ENCODE data around the gene SLC9A1.
"Not testable (repeated sequence)": the region's sequence is repeated elsewhere in the genome, so short reads cannot be mapped to it uniquely, and the experiment has no call there.

Gene SLC9A1

DNA sequence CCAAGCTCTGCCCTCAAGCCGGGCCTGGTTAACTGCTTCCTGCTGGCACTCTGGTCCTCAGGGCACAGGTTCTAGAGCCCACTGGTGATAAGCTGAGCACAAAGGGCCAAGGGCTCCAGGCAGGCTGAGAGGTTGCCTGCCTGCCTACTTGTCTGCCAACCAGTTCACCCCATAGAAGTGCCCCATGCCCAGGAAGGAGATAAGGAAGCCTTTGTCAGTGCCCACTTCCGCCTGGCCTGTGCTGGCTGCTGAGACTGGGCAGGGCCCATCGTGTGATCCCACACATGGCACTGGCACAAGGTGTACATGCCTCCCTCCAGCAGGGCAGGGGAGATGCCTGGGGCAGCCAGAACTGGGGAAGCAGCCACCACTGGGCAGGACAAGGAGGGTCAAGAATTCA is 24.1 kb downstream of the SLC9A1 start:
- no peak for DNase-seq

DNA sequence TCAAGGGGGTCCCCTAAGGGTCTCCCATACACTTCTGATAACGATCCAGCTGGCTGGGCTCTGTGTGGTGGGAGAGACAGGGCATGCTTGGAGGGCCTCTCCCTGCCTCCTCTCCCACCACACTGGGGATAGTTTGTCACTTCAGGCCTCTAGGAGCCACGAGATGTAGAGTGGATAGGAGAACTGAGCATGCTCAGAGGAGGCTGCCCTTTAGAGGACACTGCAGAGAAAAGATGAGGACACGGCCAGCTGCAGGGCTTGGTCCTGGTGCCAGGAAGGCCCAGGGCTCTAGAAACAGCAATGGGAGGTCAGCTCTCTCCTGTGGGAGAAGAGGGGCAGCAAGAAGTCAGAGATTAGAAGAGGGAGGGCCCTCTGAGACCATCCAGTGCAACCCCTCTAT is 25.7 kb downstream of the SLC9A1 start:
- no peak for DNase-seq

DNA sequence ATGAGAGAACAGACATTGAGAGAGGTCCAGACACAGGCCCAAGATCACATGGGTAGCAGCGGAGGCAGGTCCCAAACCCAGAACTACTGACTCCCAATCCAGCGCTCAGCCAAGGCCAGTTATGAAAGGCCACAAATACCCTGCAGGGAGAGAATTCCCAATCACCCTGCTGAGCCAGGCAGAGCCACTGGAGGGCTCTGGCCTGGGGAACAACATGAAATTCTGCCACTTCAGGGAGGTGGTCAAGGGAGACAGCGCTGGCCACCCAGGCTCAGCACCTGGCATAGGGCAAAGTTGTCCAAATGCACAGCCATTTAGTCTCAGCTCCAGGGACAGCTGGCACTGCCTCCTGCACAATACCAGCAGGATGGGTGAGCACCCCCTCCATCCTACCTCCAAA is 27.5 kb downstream of the SLC9A1 start:
- DNase-seq = no peak

DNA sequence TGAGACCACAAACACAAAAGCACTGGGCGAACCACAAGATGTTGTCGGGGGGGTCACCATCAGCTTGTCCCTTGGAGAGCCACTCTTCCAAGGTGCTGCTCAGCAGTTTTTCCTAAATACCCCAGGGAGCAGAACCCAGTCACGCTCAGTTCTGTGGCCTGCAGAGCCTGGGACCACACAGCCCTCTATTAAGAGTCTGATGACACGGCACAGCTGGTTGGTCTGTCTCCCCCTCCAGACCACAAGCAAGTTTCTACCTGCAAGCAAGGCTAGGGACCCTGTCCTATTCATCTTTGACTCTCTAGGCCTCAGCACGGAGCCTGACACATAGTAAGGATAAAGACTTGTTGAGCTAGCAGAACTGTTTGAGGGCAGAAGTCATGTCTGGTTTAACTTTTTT is 28.5 kb downstream of the SLC9A1 start:
- no peak for DNase-seq

DNA sequence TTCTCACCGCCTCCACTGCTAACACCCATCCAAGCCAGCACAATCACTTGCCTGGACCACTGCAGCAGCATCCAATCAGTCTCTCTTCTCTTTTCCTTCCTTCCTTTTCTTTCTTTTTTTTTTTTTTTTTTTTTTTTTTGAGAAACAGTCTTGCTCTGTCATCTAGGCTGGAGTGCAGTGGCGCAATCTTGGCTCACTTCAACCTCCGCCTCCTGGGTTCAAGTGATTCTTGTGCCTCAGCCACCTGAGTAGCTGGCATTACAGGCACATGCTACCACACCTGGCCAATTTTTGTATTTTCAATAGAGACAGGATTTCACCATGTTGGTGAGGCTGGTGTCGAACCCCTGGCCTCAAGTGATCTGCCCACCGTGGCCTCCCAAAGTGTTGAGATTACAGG is 29.8 kb downstream of the SLC9A1 start:
- DNase-seq = not testable (repeated sequence)

DNA sequence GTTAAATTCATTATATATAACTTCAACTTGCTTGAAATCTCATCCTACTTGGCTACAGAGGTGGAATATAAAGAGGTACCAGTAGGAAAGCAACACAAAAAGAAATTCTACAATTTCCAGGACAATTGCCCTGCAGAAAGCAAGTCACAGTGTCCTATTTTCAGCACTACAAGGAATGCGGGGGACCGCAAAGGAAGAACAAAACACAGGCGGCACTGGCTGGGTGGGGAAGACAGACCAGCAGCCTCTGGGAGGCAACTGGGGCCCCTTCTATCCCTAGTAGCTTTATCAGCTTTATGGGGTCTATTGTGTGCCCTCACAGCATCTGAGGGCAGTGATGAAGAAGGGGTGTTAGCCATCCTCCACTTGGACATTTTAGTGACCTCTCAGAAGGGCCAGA is 30.5 kb downstream of the SLC9A1 start:
- no peak for DNase-seq

DNA sequence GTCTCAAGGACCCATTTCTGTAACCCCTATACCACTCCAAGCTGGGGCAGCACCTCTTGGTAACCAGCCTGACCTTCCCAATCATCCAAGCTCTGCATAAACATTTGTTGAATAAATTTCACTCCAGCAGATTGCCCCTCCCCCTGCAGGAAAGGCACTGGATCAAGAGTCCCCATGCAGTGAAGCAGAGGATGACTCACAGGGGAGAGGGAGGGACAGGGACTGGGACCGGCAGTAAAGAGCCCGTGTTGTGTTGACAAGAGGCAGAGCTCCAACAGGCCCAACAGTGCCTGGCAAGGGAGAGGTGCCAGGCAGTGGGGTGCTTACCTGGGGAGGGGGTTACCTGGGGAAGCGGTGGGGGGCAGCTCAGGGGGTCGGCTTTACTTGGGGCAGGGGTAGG is 32.3 kb downstream of the SLC9A1 start:
- DNase-seq = no peak

DNA sequence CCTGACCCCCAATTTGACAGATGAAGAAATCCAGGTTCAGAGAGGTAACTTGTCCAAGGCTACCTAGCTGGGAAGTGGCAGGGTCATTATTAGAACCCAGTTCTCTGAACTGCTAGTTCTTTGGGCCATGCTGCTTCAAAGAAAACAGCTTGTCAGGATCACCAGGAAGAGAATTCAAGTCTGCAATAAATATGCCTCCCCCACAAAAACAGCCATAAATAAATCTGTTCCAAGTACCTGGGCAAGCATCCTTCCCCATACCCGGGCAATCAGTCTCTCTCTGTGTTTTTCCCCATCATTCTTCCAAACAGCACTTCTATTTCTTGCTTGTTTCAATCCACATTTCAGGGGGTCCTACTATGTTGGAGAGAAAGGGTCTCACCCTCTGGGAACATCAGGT is 34.1 kb downstream of the SLC9A1 start:
- no peak for DNase-seq

DNA sequence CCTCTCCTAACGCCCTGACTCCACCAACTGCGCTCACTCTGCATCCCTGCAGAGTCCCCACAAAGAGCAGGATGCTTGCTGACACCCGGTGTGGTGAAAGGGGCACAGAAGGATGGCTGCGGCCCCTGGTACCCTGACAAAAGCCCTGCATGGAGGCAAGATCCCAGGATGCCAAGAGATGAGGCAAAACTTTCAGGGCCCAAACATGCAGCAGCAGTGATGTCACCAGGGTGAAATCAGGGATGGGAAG is 36.6 kb downstream of the SLC9A1 start:
- DNase-seq = no peak

DNA sequence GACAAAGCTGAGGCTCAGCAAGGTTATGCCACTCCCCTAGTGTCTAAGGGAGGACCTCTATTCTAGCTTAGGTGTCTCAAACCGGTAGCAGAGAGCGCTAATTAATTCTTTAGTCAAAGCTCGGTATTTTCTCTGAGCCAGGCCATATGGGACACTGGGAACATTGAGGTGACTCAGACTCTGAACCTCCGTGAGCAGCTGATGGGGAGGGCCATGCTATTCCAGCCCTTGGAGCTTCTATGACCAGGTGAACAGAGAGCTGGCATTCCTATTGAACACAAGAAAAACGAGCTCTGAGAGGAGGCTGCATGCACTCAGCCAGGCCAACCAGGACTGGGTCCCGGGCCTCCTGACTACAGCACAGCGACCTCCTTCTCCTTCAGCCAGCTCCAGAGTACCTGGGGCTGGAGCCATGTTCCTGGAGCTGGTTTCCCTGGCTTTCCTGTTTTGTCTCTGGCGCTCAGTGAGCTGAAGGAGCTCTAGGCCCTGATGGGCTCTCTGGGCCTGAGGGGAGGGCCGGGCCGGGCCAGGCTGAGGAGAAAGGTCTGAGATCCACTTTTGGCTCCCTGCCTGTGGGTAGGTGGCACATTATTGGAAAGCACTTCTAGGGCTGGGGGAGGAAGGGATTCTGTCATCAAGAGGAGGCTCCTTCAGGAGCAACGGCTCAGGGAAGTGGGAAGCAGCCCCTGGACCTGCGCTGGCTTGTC is 37.0 kb downstream of the SLC9A1 start:
- DNase-seq = no peak

DNA sequence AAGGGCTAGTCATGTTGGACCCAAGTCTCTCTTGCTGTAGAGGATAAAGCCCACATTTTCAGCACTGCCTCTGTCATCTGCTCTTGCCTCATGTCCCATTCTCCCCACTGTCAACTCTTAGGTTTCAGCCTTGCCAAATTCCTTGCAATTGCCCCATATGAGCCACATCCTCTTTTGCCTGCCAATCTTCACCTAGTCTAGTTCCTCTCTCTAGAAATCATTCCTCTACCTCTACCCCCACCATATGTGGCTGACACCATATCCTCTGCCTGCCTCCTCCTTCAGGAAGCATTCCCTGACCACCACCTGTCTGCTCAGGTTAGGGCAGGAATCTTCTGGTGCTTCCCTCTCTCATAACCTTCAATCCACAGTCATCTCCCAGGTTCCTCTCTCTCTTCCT is 38.2 kb downstream of the SLC9A1 start:
- DNase-seq = no peak

DNA sequence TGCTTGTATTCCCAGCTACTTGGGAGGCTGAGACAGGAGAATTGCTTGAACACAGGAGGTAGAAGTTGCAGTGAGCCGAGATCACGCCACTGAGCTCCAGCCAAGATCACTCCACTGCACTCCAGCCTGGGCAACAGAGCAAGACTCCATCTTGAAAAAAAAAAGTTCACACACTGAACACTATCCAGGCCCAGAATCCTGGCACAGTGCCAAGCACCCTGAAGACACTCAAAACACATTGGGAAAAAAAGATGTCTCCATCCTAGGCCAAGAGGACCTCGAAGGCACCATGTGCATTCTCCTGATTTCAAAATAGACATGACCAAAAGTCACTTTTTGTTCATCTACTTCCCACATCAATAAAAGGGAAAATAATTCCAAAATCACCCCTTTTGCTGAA is 38.7 kb downstream of the SLC9A1 start:
- no peak for DNase-seq

DNA sequence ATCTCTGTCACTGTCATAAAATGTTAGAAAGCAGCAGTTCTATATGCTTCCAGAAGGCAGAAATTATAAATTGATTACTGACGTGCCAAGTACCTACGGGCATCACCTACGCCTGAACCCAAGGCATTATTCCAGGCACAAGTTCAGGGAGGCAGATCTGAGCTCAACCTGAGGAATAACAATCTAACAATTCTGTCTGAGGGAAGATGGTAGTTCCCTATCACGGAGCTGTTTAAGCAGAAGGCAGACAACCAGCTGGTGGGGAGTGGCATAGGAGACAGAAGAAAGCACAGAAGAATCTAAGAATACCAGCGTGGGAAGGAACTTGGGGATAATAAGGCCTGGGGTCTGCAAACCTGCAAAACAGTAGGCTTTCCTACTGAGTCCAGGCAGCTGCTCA is 40.4 kb downstream of the SLC9A1 start:
- no peak for DNase-seq

DNA sequence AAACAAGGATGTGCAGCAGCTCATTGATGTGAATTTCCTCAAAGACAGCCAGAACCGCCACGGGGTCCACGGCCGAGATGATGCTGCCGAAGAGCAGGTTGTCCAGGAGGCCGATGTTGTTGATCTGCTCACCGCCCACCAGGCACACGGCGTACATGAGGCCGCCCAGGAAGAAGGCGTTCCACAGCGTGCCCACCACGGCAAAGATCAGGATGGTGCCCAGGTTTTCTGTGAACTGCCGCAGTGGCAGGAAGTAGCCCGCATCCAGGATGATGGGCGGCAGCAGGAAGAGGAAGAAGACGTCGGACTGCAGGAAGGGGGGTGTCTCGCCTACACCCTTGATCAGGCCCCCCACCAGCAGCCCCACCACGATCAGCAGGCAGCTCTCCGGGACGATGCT is 41.1 kb downstream of the SLC9A1 start:
- no peak for DNase-seq

DNA sequence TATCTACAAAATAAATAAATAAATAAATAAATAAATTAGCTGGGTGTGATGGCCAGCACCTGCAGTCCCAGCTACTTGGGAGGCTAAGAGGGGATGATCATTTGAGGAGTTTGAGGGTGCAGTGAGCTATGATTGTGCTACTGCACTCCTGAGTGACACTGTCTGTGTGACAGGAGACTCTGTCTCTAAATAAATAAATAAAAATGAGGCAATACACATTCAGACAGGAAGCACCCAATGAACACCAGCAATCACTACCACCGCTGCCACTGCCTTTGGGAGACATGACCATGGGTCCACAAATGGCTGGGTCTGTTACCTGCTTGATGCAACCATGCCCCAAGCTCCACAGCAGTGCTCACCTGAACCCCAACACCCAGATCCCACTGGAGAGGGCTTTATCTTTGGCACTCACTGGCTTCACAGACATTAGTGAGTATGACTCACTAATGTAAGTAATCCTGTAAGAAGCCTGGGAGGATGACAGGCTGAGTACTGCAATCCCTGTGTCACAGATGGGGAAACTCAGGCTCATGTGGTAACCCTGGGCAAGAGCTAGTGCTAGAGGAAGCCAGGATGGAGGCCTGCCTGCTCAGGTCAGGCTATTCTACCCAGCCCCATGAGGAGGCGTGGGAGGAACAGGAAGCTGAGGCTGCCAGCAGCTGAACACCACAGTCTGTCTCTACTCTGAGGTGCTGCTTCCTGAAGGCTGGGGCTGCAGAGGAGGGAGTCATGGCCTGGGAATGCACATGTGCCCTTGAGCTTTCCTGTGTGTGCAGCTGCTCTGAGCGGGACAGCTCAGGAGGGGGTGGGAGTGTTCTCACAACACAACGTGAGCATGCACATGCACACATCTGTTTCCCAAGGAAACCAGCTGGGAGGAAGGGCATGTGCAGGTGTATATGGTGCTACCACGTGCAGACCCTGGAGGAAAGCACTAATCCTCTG is 43.0 kb downstream of the SLC9A1 start:
- DNase-seq = peak; percentile 53

DNA sequence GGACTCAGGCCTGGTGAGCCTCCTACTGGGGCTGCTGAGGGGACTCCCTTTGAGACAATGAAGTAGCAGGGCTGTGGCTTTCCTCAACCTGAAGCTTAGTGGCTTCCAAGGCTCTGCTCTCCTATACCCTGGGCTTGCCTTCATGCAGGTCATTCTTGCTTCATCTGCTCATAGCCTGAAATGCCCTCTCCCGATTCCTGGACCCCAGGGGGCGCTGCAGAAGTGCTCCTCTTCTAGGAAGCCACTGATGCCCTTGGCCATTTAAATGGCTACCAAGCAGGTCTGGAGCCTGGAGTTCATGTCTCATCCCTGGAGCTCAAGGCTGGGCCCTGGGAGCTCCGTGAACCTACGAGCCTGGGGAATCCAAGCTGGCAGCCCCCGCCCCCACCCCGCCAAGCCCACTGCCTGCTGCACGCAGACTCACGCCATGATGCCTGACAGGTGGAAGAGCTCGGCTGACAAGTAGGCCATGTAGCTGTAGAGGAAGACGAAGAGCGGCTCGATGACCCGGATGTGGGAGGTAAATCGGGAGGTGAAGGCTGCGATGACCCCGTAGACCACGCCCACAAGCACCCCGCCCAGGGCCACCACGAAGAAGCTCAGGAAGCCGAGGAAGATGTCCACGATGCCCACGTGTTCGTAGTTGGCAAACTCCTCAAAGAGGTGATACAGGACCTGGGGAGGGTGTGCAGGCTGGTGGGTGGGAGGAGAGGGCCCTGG is 45.7 kb downstream of the SLC9A1 start:
- DNase-seq = no peak

DNA sequence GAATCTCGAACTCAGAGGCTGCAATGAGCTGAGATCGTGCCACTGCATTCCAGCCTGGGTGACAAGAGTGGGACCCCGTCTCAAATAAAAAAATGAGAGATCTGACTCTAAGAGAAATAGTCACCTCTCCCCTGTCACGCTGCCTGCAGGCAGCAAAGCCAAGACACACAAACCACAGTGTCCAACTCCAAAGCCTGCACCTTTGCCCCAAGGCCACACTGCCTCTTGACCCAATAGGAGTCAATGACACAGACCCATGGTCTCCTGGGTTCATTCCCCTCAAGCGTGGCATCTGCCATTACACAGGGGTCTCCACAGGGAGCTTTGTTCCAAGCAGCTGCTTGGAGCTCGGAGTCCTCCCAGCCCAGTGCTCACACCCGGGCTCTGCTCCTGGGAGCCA is 46.3 kb downstream of the SLC9A1 start:
- DNase-seq = no peak

DNA sequence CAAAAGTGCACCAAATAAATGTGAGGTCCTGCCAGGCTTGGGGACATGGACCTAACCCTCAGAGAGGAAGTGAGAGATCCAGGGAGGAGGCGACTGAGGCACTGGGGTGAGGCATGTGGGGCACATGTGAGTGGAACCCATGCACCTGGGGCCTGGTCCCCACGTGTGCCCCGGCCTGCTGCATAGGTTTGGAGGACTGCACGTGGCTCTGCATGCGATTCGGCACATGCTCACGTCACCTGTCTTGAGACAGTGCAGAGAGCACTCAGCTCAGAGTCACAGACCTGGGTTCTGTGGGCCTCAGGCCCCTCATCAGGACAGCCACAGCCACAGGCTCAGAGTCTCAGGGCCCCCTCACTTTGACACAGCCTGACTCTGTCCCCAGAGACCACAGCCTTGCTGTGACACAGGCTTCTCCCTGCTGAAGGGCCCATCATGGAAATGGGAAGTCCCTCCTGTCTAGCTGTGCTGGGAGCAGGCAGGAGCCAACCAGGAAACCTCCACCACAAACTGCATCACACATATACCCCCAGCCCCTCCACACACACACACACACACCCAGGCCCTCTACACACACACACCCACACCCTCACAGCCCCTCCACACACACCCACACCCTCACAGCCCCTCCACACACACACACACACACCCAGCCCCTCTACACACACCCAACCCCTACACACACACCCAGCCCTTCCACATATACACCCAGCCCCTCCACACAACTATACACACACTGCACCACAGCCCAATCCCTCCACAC is 48.2 kb downstream of the SLC9A1 start:
- DNase-seq = no peak

DNA sequence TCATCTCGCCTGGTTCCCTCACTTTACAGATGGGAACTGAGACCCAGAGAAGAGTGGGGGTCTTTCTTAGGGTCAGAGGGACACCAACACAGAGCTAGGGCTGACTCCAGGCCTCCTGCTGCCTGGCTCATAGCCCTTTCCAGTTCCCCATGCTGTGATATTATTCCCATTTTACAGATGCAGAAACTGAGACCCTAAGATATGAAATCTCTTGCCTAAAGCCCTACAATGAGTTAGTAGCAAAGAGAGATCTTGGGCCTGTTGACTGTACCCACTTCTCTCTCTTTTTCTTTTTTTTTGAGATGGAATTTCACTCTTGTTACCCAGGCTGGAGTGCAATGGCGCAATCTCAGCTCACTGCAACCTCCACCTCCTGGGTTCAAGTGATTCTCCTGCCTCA is 49.9 kb downstream of the SLC9A1 start:
- no peak for DNase-seq

DNA sequence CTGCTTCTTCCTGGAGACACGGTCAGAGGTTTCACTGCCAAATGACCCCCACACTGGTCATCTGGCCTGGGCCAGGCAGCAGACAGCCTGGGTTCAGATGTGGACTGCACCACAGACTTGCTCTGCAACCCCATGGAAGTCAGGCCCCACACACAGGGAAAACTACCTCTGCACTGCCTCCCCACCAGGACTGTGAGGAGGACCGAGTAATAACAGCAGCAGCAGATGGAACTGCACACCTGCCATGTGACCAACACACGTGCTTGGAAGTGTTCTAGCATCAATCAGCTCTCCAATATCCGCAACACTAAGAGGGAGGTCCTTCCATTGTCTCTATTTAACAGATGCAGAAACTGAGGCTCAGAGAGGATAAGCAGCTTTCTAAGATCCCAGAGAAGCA is 51.4 kb downstream of the SLC9A1 start:
- no peak for DNase-seq

DNA sequence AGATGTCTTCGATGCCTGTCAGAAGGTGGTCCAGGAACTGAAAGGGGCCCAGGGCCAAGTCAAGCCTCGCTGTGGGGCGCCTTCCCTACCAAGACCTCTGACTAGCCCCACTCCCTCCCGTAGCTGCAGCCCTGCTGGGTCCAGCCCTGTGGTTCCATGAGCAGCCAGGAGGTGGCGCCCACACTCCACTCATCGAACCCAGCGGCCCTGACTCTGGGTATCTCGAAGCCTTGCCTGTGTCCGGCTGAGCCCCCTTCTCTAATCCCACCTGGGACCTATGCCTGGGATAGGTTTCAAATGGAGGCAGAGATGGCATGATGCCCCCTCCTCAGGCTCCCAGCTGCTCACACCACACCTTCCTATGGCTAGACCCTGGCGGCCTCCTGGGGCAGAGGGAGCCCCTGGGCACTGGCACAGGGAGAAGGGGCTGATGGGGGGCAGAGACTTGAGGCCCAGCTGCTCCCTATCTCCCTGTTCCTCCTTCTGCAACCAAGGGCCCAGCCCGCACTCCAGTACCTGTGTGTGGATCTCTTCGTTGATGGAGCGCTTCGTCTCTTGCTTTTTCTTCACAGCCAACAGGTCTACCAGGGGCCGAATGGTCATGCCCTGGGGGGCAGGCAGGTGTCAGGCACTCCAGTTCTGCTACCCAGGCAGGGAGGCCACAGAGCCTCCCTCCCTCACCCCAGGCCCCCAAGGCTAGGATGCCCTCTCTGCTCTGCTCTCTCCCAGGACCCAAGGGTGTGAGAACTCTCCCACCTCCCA is 52.0 kb downstream of the SLC9A1 start:
- peak; percentile 83 for DNase-seq

DNA sequence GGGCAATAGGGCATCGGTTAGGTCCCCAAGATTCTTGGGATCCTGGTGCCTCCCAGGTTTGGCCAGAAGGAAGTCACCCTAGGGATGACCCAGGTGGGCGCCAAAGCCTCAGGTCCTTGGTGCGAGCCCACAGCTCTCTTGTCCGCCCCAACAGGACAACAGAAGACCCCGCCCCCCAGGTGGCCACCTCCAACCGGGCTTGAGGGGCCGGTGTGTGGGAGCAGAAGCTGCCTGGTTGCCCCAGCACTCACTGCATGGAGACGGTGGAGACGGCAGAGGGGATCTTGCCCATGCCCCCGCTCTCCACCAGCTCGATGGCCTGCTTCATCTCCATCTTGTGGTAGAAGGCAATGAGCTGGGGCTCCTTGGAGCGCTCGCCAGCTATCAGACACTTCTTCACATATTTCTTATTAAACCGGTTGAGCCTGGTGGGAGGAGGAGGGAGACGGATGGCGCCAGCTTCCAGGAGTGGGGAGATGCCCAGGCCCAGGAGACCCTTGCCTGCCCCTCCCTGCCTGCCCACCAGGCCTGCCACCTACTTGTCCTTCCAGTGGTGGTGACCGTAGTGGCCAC is 52.7 kb downstream of the SLC9A1 start:
- no peak for DNase-seq
